ENCODE results near the gene PAX7.

PAX7 gene

GRCh38 chr1:18796950-18797349 is 166.3 kb downstream of the PAX7 start:
- no peak for TF ChIP-seq REST (IDR thresholded peaks at IDR 0.05; ENCODE audit: insufficient read depth in 1 of 2, low read depth in 2 of 2, low read length in 2 of 2)

Measured in PFSK-1 (cell line).